CD4-positive, alpha-beta T cell treated with Interleukin-15 for 4 hours (primary cell): Measurements from ENCODE around the gene TPO.
A peak's percentile ranks its signal among the peaks of the same experiment; 100 is the strongest.
"Not testable (repeated sequence)": the region's sequence is repeated elsewhere in the genome, so short reads cannot be mapped to it uniquely, and the experiment has no call there.

Source experiments
- DNase-seq: peaks from one replicate; pipeline ENCODE4 v3.0.0-alpha.2; 2020; ENCODE audit warnings: low spot score

Gene TPO

GRCh38 chr2:1556776-1557466 is 143.7 kb downstream of the TPO start:
- DNase-seq, result no peak

DNA sequence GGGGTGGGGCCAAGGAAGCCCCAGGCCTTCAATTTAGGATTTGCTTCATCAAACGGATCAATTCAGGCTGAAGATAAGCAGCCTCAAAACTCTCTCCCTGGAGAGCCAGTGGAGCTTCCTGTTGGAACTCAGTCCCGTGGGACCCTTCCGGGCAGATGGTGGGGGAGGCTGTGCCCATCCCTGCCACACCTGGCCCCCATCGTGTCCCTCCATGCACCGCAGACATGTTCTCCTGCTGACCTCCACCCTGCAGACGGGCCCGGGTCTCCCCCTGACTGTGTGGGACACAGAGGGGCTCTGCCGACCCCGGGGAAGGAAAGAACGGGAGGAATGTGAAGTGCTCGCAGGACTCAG is 144.2 kb downstream of the TPO start:
- no peak for DNase-seq

DNA sequence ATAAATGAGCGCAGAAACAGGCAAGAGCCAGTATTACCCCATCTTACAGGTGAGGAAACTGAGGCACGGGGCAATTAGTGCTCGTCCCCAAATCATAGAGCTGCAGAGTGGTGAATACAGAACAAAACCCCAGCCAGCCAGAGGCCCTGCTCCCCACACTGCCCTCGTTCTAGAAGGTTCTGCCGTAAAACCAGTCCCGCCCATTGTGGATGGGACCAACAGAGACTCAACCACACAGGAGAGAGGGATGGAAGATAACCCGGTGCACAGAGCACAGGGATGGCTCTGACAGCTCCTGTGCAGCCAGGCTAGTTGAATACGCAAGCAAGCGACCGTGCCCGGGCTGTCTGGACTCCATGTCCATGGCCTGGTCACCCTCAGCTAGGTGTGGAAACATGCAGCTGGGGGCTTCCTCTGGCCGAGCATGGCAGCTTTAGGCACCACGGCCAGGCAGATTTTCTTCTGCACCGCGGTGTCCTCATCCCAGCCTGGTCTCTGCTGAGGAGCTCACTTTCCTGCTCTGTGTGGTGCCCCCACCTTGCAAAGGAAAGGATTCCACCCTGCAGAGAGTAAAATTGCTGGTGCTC is 146.4 kb downstream of the TPO start:
- DNase-seq, result no peak

DNA sequence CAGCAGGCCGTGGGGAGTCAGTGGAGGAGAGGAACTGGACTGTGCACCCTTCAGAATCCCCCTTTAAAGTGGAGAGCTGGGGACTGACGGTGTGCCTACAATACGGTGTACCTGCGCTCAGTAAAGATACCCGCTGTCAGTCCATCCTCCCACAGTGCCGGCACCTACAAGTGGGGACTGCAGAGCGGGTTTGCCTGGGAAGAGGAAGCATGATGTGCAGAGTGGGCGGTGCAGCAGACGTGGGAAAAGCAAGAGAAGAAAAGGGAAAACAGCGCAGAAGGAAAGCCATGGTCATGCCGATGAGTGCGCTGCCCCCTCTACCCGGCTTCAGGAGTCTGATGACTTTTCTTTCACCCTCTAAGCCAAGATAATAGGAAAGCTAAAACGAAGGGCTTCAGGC is 148.0 kb downstream of the TPO start:
- no peak for DNase-seq

GRCh38 chr2:1561811-1562421 is 148.7 kb downstream of the TPO start:
- DNase-seq, result no peak

DNA sequence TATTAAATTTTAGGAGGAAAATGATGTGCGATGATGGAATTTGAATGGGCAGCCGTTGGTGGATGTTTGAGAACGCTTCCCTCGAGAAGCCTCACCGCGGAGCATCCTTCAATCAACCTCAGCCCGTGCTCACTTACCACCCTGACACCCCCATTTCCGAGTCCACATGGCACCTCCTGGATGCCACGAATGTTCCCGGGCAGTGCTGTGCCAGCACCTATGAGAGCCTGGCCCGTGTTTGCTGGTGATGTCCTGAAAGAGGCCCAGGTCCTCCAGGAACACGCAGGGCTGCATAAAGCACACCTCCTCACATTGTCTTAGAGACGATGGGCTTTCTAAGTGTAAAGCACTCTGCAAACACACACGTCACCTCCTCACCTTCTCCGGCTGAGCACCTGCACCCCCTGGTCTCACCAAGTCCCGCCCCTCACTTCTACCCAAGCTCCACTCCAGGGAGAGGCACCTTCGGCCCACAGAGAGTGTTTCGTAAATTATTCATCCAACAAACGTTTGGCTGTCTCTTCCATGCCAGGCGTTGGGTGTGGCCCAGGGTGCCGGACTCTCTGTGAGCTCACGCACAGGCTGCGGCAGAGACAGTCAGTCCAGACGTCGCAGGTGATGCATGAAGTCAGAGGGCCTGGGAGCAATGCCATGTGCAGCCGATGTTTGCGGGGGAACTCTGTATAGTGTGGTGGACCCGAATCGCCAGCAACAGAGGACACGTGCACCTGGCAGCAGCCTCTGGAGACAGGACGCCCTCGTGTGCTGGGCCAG is 150.0 kb downstream of the TPO start:
- DNase-seq, result no peak

GRCh38 chr2:1563943-1564891 is 151.0 kb downstream of the TPO start:
- DNase-seq, result peak; percentile 6

- no peak for DNase-seq
Measured at GRCh38 chr2:1567556-1568344, 154.5 kb downstream of the TPO start.

DNA sequence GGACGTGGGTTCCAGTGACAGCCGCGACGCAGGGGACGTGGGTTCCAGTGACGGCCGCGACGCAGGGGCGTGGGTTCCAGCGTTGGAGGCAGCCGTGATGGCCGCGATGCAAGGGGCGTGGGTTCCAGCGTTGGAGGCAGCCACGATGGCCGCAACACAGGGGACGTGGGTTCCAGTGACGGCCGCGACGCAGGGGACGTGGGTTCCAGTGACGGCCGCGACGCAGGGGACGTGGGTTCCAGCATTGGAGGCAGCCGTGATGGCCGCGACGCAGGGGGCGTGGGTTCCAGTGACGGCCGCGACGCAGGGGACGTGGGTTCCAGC is 155.0 kb downstream of the TPO start:
- not testable (repeated sequence) for DNase-seq

- no peak for DNase-seq
Measured at GRCh38 chr2:1569879-1570450, 156.7 kb downstream of the TPO start.

- no peak for DNase-seq
Measured at GRCh38 chr2:1571477-1572417, 158.5 kb downstream of the TPO start.

DNA sequence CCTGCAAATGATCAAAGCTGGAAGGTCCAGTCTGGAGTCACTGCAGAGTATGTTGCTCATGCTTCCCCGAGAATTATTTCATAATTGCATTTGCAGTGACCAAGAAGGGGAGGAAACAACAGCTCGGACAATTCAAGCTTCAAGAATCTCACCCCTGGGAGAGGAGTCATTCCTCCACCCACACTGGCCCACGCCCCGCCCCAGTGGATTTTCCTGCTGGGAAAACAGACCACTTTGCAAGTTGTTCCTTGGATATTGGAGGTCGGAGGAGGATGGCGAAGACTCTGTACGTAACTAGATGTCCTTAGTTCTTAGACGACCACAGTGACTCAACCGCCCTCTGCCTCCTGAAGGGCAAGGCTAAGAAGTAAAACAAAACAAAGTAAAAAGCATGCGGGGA is 159.4 kb downstream of the TPO start:
- no peak for DNase-seq

- no peak for DNase-seq
Measured at GRCh38 chr2:1577846-1578245, 164.6 kb downstream of the TPO start.

GRCh38 chr2:1581257-1581964 is 168.1 kb downstream of the TPO start:
- DNase-seq, result not testable (repeated sequence)

DNA sequence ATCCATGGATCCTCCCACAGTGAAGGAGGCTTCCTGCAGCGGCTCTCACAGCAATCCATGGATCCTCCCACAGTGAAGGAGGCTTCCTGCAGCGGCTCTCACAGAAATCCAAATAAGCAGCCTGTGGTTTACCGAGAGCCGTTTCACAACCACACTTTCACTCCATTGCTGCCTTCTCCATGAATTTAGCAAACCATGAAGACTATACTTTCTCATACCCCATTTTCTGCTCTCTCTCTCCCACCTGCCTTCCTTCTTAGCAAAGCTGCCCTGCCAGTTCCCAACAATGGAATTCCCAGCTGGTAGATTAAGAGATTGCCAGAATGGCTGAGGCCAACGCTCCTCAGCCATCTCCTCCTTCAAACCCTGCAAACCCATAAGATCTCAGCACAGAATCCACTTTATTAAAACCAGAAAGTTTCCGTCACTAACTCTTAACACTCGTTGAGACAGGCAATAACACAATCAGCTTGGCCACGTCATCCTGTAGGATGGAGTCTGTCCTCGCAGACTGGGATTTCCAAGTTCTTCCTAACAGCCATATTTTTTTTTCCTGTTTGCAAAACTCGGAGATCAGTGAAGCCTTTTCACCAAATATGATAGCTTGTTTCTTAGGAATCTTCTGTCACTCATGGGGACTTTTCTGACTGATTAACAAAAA is 168.8 kb downstream of the TPO start:
- no peak for DNase-seq

DNA sequence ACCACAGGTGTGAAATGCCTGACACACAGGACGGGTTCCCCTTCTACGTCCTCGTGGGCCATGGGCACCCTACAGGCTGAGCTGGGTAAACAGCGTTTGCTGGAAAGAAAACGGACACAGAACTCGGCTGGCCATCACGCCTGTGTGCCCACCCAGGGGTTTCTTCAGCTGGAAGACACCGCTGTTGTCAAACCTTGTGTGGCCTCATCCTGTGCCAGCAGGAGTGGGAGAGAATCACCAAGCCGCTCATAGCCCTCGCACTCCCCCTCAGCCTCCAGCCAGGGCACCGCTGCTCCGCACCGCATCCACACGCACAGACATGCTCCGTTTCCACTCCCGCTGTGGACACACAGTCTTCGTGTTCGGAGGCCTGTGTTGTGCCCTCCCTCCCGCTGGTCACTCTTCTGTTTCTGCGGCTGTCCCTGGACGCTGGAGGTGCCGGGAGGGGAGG is 169.7 kb downstream of the TPO start:
- no peak for DNase-seq

DNA sequence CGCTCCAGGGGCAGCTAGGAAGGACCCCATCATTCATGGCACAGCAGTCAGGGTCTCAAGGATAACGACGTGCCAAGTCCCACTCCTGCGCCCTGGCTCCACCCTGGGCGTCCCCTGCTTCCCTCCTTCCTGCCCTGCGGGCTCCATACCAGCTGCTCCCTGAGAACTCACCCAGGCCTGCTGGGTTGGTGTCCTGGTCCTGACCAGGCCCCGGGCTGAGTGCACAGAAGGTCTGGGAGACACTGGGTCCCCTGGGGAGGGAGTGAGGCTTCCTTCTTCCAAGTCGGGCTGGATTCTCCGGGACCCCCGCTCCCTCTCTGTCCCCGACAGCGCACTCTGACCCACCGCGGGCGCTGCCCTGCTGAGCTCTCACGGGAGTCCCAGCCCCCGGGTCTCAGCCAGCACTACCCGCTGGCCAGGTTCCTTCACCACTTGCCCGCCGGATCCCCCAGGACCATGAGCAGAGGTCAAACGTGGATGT is 170.8 kb downstream of the TPO start:
- DNase-seq, result no peak
